Measurements from ENCODE around the gene UPB1.

UPB1 gene

GRCh38 chr22:24499706-24500276, 4.7 kb downstream of the UPB1 start:
- TF ChIP-seq ZFX (IDR thresholded peaks at IDR 0.05) (no peak), CTCF (conservative IDR thresholded peaks at IDR 0.05) (no peak)
- peak overlapping the region; percentile 6; the same call in 1 of the 2 replicates for H3K27ac ChIP-seq

- peak overlapping the region; percentile 6; the same call in 1 of the 2 replicates for H3K27ac ChIP-seq
Observed at GRCh38 chr22:24500277-24500820, 5.2 kb downstream of the UPB1 start.

GRCh38 chr22:24501301-24502005, 6.3 kb downstream of the UPB1 start:
- TF ChIP-seq CTCF (conservative IDR thresholded peaks at IDR 0.05): no peak
- no peak for TF ChIP-seq ZFX (IDR thresholded peaks at IDR 0.05)
- H3K27ac ChIP-seq: no peak overlapping the region

More at GRCh38 chr22:24500277-24500820, 5.2 kb downstream of the UPB1 start:
- TF ChIP-seq CTCF (conservative IDR thresholded peaks at IDR 0.05) (no peak), ZFX (IDR thresholded peaks at IDR 0.05) (no peak)

GRCh38 chr22:24502034-24502433, 6.9 kb downstream of the UPB1 start:
- H3K27ac ChIP-seq: no peak overlapping the region
- TF ChIP-seq CTCF (conservative IDR thresholded peaks at IDR 0.05) (no peak), ZFX (IDR thresholded peaks at IDR 0.05) (no peak)

GRCh38 chr22:24502541-24502940, 7.4 kb downstream of the UPB1 start:
- TF ChIP-seq CTCF (conservative IDR thresholded peaks at IDR 0.05): no peak
- TF ChIP-seq ZFX (IDR thresholded peaks at IDR 0.05): no peak
- no peak overlapping the region for H3K27ac ChIP-seq

- TF ChIP-seq CTCF (conservative IDR thresholded peaks at IDR 0.05): peak; percentile 67
- TF ChIP-seq ZFX (IDR thresholded peaks at IDR 0.05): no peak
- H3K27ac ChIP-seq: no peak overlapping the region
Observed at GRCh38 chr22:24503137-24503842, 8.2 kb downstream of the UPB1 start.
